HG02840 (cell line): Measurements from ENCODE around the gene NYAP1.
"Not testable (repeated sequence)": the region's sequence is repeated elsewhere in the genome, so short reads cannot be mapped to it uniquely, and the experiment has no call there.

Source experiments
- ATAC-seq: cut with Tn5 transposase; IDR thresholded peaks from one replicate; pipeline ENCODE4 v1.9.1; 2021; ENCODE audit warnings: mild to moderate bottlenecking, moderate library complexity, moderate number of reproducible peaks; ENCODE audit not compliant: unreplicated experiment, low FRiP score

Gene NYAP1

GRCh38 chr7:100483722-100484672 is at the start of gene NYAP1:
Gene NYAP1, plus strand, starts transcription at chr7:100483927. Its CDS starts 1,385 bp downstream, at chr7:100485312.
- peak; percentile 18 for ATAC-seq

DNA sequence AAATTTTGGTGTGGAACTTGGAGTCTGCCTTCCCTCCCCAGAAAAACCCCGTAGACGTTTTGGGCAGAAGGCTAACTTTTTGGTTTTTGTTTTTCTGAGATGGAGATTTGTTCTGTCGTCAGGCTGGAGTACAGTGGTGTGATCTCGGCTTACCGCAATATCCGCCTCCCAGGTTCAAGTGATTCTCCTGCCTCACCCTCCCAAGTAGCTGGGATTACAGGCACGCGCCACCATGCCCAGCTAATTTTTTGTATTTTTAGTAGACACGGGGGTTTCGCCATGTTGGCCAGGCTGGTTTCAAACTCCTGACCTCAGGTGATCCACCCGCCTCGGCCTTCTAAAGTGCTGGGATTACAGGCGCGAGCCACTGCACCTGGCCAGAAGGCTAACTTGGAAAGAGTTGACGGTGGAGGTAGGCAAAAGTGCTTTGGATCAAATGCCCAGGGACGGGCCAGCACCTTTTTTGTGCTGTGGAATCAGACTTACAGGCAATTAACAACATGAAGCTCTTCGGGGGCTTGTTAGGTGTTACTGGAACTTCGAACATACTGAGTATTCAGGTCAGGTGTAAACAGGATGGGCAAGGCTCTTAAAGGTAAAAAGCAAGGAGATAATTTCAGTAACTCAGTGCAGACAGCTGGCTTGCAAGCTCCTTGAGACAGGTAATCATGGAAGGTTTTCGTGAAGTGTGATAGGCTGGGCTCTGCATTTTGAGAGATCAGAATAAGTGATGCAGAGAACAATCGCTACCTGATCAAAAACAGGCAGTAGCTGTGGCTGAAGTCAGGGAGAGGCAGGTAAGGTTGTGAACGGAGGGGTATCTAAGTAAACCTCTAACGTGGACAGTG is 49.2 kb upstream of the NYAP1 start:
- no peak for ATAC-seq

DNA sequence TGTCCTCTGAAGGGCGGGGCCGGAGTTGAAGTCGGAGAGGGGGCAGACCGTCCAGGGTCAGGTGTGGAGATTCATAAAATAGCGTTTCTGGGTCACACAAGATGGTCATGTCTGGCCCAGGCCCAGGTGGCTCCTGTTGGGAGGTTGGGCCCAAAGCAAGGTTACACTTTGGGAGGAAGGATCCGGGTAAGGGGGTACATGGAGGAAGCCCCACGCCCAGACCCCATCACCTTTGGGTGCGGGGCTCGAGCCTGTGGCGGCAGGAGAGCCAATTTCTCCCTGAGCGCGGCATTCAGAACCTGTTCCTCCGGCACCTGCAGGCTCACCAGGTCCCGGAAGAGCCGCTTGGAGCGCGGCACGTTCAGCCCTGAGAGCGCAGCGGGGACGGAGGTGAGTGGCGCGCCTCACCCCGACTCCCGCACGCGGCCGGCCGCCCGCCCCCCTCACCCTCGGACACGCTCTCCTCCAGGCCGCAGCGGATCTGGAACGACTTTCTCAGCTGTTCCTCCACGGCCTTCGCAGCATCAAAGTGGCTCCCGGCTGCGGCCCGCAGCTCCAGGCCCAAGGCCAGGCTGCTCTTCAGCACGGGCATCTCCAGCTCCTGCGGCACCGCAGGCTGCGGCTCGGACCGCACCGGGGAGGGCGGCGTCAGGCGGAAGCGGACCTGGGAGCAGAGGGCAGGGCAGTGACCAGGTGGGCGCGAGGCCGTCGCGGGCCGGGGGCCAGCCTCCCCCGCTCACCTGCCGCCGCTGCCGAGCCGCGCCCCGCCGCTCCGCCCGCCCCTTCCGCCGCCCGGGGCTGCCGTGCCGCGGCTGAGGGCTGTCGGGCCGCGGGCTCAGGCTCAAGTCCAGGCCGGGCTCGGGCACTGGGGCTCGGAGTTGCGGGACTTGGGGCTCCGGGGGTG is 48.1 kb upstream of the NYAP1 start:
- peak; percentile 34 for ATAC-seq

GRCh38 chr7:100437150-100438100 is 46.3 kb upstream of the NYAP1 start:
- ATAC-seq: no peak

GRCh38 chr7:100438172-100438571 is 45.6 kb upstream of the NYAP1 start:
- no peak for ATAC-seq

GRCh38 chr7:100438731-100439130 is 45.0 kb upstream of the NYAP1 start:
- ATAC-seq: not testable (repeated sequence)

- not testable (repeated sequence) for ATAC-seq
Measured at GRCh38 chr7:100439244-100439643, 44.5 kb upstream of the NYAP1 start.

GRCh38 chr7:100441641-100442535 is 41.8 kb upstream of the NYAP1 start:
- ATAC-seq: no peak

GRCh38 chr7:100443096-100443840 is 40.5 kb upstream of the NYAP1 start:
- no peak for ATAC-seq

DNA sequence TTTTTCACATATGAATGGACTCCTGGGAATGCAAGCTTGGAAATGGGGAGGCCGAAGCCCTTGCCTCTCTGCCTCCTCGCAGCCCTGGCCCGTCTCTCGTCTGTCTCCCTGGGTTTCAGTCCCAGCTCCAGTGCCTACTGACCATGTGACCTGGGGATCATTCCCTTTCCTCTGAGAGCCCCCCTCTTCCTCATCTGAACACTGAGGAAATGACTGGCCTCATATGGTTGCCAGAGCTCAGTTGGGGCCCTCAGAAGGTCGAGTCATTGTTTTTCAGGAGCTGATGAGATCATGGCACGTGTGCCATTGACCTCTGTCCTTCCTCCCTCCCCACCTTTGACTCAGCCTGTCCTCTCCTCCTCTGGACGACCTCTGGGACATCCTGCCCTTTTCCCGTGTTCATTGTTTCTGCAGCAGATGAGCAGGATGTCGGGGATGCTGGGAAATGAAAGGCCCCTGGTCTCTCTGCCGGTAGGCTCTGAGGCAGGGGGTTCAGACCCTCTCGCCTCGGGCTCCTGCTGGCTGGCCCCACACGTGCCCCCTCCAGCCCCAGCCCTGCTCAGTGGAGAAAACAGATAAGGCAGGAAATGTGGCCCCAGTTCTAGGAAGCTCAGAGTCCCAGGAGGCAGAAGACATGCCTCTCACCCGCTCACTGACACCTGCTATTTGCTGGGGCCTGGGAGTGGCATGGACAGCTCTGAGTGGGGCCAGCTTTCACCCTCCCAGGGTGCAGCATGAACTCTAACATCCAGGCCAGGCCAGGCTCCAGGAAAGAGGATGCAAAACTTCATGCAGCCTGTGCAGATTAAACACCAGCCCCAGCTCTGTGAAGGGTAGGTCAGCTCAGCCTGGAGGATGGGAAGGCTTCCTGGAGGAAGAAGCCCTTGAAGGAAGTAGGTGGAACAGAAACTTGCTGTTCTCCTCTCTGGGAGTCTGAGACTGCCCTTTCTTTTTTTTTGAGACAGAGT is 39.1 kb upstream of the NYAP1 start:
- no peak for ATAC-seq

DNA sequence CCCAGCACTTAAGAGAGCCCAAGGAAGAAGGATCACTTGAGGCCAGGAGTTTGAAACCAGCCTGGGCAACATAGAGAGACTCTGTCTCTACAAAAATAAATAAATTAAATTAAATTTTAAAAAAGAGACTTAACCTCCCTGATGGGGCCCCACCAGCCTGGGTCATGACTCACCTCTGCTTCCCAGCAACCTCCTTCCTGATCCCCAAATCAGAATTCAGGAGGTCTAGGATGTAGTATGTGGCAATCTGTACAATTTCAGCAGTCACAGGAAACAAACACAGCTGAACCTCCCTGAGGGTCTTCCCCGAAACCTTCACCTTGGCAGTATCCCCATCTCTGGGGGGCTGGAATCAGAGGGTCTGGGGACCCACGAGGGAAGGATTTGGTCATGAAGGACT is 37.7 kb upstream of the NYAP1 start:
- ATAC-seq: no peak

- not testable (repeated sequence) for ATAC-seq
Measured at GRCh38 chr7:100447363-100447762, 36.4 kb upstream of the NYAP1 start.

- ATAC-seq: no peak
Measured at GRCh38 chr7:100449190-100449795, 34.4 kb upstream of the NYAP1 start.

DNA sequence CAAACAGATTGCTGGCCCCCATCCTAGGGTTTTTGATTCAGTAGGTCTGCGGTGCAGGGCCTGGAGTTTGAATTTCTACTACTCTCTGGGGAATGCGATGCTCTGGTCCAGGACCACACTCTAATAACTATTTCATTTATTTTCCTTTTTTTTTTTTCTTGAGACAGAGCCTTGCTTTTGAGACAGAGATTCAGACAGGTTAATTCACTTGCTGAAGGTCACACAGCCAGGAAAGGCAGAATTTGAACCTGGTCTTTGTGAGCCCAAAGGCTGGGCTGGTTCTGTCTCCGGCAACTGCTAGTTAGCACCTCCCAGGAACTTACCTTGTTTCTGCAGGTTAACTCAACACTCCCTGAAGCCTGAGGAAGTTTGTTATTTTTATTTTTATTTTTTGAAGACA is 31.2 kb upstream of the NYAP1 start:
- no peak for ATAC-seq

GRCh38 chr7:100453854-100454253 is 29.9 kb upstream of the NYAP1 start:
- ATAC-seq: not testable (repeated sequence)

- ATAC-seq: no peak
Measured at GRCh38 chr7:100455206-100455605, 28.5 kb upstream of the NYAP1 start.
